GM12874 (cell line): Measurements from ENCODE around the gene GDA.

Source experiments
- TF ChIP-seq, protein P1 (sequence below): IDR thresholded peaks from 2 replicates; pipeline ENCODE4 v1.5.1; 2011; ENCODE audit warnings: low read depth, mild to moderate bottlenecking, control low read depth, low read length, moderate library complexity; ENCODE audit not compliant: insufficient read depth

Gene GDA

DNA sequence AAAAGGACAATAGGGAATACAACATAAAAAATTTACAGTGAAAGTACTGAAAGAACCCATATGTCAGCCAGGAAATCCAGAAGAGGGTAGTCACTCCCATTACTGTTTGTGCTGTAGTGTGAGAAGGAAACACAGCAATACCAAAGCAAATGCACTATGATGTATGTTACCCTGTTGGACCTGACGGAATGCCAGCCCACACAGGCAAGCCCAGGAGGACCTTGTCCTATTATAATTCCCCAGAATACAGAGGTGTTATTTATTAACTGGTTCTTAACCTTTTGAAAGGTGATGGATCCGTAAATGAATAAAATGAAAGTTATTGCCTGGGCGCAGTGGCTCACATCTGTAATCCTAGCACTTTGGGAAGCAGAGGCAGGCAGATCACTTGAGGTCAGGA, 79.0 kb downstream of the GDA start:
- TF ChIP-seq, protein P1, sequence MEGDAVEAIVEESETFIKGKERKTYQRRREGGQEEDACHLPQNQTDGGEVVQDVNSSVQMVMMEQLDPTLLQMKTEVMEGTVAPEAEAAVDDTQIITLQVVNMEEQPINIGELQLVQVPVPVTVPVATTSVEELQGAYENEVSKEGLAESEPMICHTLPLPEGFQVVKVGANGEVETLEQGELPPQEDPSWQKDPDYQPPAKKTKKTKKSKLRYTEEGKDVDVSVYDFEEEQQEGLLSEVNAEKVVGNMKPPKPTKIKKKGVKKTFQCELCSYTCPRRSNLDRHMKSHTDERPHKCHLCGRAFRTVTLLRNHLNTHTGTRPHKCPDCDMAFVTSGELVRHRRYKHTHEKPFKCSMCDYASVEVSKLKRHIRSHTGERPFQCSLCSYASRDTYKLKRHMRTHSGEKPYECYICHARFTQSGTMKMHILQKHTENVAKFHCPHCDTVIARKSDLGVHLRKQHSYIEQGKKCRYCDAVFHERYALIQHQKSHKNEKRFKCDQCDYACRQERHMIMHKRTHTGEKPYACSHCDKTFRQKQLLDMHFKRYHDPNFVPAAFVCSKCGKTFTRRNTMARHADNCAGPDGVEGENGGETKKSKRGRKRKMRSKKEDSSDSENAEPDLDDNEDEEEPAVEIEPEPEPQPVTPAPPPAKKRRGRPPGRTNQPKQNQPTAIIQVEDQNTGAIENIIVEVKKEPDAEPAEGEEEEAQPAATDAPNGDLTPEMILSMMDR: no peak

DNA sequence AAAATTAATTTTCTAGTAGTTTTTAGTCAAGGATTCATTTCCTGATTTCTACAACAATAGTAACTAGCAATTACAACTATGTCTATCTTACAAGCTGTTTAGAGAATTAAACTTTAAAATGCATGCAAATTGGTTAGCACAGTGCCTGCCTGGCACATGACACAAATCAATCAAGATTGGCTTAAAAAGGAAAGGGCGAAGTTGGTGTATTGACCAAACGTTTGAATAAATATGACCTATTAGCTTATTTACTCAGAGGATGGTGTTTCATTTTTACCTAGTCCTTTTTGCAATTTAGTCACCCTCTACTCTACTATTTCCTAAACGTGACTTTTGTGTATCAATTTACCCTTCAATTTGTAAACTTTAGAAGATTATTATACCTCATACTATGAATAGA, 83.5 kb downstream of the GDA start:
- TF ChIP-seq, protein P1: no peak

DNA sequence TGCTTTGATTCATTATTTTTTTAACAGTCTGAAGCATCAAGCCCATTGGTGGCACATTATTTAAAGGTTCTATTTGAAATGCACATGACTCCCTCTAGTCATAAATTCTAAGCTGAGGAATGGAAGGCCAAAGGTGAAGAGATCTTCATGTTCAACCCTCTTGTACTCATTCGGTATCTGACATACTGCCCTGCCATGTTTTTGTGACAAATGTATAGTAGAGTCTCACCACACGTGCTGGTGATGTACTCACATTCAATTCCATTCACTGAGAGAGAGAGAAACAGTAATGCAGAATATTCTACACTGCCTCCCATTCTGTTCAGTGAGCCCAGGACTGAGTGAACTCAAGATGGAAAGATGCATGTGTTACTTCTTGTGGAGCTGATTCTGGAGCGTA, 98.3 kb downstream of the GDA start:
- TF ChIP-seq, protein P1: no peak

DNA sequence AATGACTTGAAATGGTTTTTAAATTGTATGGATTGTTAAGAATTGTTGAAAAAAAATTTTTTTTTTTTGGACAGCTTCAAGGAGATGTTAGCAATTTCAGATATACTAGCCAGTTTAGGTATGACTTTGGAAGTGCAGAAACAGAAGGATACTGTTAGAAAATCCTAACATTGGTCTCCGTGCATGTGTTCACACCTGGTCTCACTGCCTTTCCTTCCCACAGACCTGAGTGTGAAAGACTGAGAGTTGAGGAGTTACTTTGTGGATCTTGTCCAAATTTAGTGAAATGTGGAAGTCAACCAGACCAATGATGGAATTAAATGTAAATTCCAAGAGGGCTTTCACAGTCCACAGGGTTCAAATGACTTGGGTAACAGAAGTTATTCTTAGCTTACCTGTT, 102.3 kb downstream of the GDA start:
- TF ChIP-seq, protein P1: no peak

DNA sequence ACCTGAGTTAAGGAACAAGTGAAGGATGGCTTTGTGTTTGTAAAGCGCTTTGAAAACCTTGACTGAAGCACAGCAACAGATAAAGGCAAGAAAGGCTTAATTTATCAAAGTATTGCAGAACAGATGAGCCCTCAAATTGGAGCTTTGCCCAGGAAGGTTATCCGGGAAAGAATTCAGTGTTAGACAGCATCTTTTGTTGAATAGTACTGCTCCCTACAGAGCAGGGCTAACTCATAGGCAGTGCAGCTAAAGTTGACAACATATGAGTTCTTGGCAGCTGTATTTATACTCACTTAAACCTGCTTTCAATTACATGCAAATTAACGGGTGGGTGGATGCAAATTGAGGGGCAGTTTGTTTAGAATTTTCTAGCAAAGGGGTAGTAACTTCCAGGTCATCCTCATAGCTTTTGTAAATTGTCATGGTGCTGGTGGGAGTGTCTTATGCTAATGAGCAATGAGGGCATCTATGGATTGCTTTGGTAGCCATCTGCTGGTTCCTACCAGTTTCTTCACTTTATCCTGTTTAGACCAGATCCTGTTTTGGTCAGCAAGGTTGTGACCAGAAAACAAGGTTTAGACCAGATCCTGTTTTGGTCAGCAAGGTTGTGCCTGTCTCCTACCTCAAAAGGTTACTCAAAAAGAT, 105.8 kb downstream of the GDA start:
- TF ChIP-seq, protein P1: no peak

DNA sequence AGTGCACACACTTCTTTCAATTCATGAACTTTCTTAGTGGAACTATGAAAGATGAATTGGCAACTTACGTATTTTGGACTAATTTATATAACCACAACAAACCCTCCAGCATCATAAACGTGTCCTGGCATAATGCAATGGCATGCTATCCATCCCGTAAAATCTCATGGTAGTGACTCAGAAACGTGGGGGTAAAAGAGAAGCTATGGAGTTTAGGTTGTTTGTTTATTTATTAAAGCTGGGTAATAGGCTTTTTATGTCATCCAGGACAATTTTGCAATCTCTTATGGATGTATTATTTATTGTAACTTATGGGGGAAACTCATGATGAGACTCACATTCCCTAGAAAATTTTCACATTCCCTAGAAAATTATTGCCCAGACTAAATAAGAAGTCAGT, 106.3 kb downstream of the GDA start:
- TF ChIP-seq, protein P1: no peak

DNA sequence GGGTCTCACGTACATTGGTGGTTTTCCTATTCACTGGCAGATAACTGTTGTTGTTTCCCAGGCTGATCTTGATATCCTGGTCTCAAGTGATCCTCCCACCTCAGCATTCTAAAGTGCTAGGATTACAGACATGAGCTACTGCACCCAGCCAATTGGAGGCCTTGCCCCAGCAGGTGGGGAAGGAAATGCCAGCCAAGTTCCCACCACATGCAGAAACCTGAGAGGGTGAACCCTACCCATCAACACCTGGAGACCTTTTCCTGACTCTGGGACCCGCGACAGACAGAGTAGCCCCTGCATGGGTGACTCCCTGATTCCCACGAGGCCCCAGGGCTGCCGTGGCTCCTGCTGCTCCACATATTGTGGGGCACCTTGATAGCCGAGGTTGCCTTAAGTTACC, 107.7 kb downstream of the GDA start:
- TF ChIP-seq, protein P1: no peak
